Nephron (organoid): Measurements from ENCODE around the gene NFKBIA.
"Not testable (repeated sequence)": the region's sequence is repeated elsewhere in the genome, so short reads cannot be mapped to it uniquely, and the experiment has no call there.

Experiments
- H3K27ac Mint-ChIP-seq, 3 experiments: 2 replicates each; pipeline ENCODE4 v1.8.0; 2020; ENCODE audit warnings: mixed read lengths in 3 of 3, mild to moderate bottlenecking in 2 of 3, moderate library complexity in 1 of 3
- H3K27me3 Mint-ChIP-seq: 2 replicates; pipeline ENCODE4 v1.8.0; 2021; ENCODE audit warnings: low read depth, mild to moderate bottlenecking, moderate library complexity, mixed read lengths
- H3K36me3 Mint-ChIP-seq: 2 replicates; pipeline ENCODE4 v1.8.0; 2020; ENCODE audit warnings: low read depth, mixed read lengths
- H3K4me1 Mint-ChIP-seq: 2 replicates; pipeline ENCODE4 v1.8.0; 2020; ENCODE audit warnings: mixed read lengths
- H3K4me3 Mint-ChIP-seq, 3 experiments: 2 replicates each; pipeline ENCODE4 v1.8.0; 2020; ENCODE audit warnings: mild to moderate bottlenecking in 3 of 3, mixed read lengths in 3 of 3, moderate library complexity in 2 of 3
- H3K9me3 Mint-ChIP-seq: 2 replicates; pipeline ENCODE4 v1.8.0; 2020; ENCODE audit warnings: mixed read lengths
- CTCF ChIP-seq, 3 experiments: fragments of 200-600 bp; sonication (generic); IDR thresholded peaks; one replicate each; pipeline ENCODE4 v1.5.0; 2021; ENCODE audit warnings: antibody characterized with exemption in 3 of 3; ENCODE audit not compliant: unreplicated experiment in 3 of 3

The NFKBIA gene

GRCh38 chr14:35402323-35403113 is 2.0 kb downstream of the NFKBIA start:
- H3K4me1 Mint-ChIP-seq, result peaks cover 61% of the 10 kb centered on the region
- peaks cover 47% of the 10 kb centered on the region for H3K36me3 Mint-ChIP-seq
- no peaks in the 10 kb centered on the region for H3K27me3 Mint-ChIP-seq
- H3K27ac Mint-ChIP-seq, result peak overlapping the region; percentile 89 to 99 (median 92)
- H3K4me3 Mint-ChIP-seq, result peak overlapping the region; percentile 86 to 93 (median 91)
- H3K9me3 Mint-ChIP-seq, result no peaks in the 10 kb centered on the region
- TF ChIP-seq CTCF (IDR thresholded peaks at IDR 0.05; ENCODE audit: unreplicated experiment in 3 of 3), result no peak

- peak overlapping the region; percentile 41 to 99 (median 89) for H3K27ac Mint-ChIP-seq
- peaks cover 56% of the 10 kb centered on the region for H3K4me1 Mint-ChIP-seq
- TF ChIP-seq CTCF (IDR thresholded peaks at IDR 0.05; ENCODE audit: unreplicated experiment in 3 of 3), result no peak
- no peaks in the 10 kb centered on the region for H3K27me3 Mint-ChIP-seq
- peaks cover 47% of the 10 kb centered on the region for H3K36me3 Mint-ChIP-seq
- no peaks in the 10 kb centered on the region for H3K9me3 Mint-ChIP-seq
- H3K4me3 Mint-ChIP-seq, result peak overlapping the region; percentile 86 to 93 (median 91)
Observed at GRCh38 chr14:35401422-35402265, 2.9 kb downstream of the NFKBIA start.

- H3K4me3 Mint-ChIP-seq, result peak overlapping the region; percentile 86 to 93 (median 91)
- H3K4me1 Mint-ChIP-seq, result peaks cover 47% of the 10 kb centered on the region
- no peaks in the 10 kb centered on the region for H3K27me3 Mint-ChIP-seq
- no peak for TF ChIP-seq CTCF (IDR thresholded peaks at IDR 0.05; ENCODE audit: unreplicated experiment in 3 of 3)
- peaks cover 47% of the 10 kb centered on the region for H3K36me3 Mint-ChIP-seq
- H3K9me3 Mint-ChIP-seq, result no peaks in the 10 kb centered on the region
- H3K27ac Mint-ChIP-seq, result peak overlapping the region in 2 of 3 experiments; percentile 41 to 54
Observed at GRCh38 chr14:35400648-35401421, 3.7 kb downstream of the NFKBIA start.

GRCh38 chr14:35399083-35399937 is 5.2 kb downstream of the NFKBIA start:
- Mint-ChIP-seq H3K9me3 (no peaks in the 10 kb centered on the region), H3K27ac (peak overlapping the region in 1 of 3 experiments; percentile 47), H3K36me3 (peaks cover 47% of the 10 kb centered on the region), H3K4me1 (peaks cover 41% of the 10 kb centered on the region), H3K27me3 (no peaks in the 10 kb centered on the region), H3K4me3 (peak overlapping the region in 2 of 3 experiments; percentile 51 to 57)
- TF ChIP-seq CTCF (IDR thresholded peaks at IDR 0.05; ENCODE audit: unreplicated experiment in 3 of 3), result no peak

GRCh38 chr14:35398071-35398584 is 6.4 kb downstream of the NFKBIA start:
- peaks cover 35% of the 10 kb centered on the region for H3K4me1 Mint-ChIP-seq
- peaks cover 42% of the 10 kb centered on the region for H3K36me3 Mint-ChIP-seq
- no peak overlapping the region for H3K4me3 Mint-ChIP-seq
- no peaks in the 10 kb centered on the region for H3K27me3 Mint-ChIP-seq
- no peaks in the 10 kb centered on the region for H3K9me3 Mint-ChIP-seq
- no peak for TF ChIP-seq CTCF (IDR thresholded peaks at IDR 0.05; ENCODE audit: unreplicated experiment in 3 of 3)
- H3K27ac Mint-ChIP-seq, result peak overlapping the region; percentile 32 to 39 (median 36)

GRCh38 chr14:35396610-35397009 is 7.9 kb downstream of the NFKBIA start:
- H3K27me3 Mint-ChIP-seq, H3K9me3 Mint-ChIP-seq, H3K27ac Mint-ChIP-seq, H3K4me3 Mint-ChIP-seq: not testable (repeated sequence)
- Mint-ChIP-seq H3K36me3 (peaks cover 27% of the 10 kb centered on the region), H3K4me1 (peaks cover 20% of the 10 kb centered on the region)
